Measurements from ENCODE around the gene DCDC2B.

The DCDC2B gene

DNA sequence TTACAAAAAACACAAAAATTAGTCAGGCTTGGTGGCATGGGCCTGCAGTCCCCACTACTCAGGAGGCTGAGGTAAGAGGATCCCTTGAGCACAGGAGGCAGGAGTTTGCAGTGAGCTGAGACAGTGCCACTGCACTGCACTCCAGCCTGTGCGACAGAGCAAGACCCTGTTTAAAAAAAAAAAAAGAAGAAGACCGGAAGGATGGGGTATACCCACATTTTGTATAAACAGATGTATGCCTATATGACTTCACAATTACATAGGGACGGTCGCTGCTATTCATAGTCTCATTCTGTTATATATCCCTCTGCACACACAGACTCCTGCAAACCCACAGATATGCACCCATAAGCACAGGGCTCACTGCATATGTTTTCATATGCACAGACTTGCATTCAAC is 54.9 kb downstream of the DCDC2B start:
- DNase-seq (ENCODE audit: low spot score) = no peak

Data from CD4-positive, alpha-beta T cell treated with Interleukin-15 for 4 hours (primary cell).